Measurements from ENCODE around the gene CADM2.
"Not testable (repeated sequence)": the region's sequence is repeated elsewhere in the genome, so short reads cannot be mapped to it uniquely, and the experiment has no call there.

The CADM2 gene

GRCh38 chr3:85935171-85935570 lies 976.4 kb downstream of the CADM2 start:
- DNase-seq (ENCODE audit: low spot score) = no peak

- DNase-seq (ENCODE audit: low spot score) = peak; percentile 20
Measured at GRCh38 chr3:85939074-85939482, 980.3 kb downstream of the CADM2 start.

- no peak for DNase-seq (ENCODE audit: low spot score)
Measured at GRCh38 chr3:85950435-85950834, 991.6 kb downstream of the CADM2 start.

- DNase-seq (ENCODE audit: low spot score) = no peak
Measured at GRCh38 chr3:85960793-85961192, 1002.0 kb downstream of the CADM2 start.

GRCh38 chr3:85977615-85978338 lies 1019.0 kb downstream of the CADM2 start:
- DNase-seq (ENCODE audit: low spot score) = no peak

GRCh38 chr3:85979034-85979433 lies 1020.2 kb downstream of the CADM2 start:
- no peak for DNase-seq (ENCODE audit: low spot score)

- not testable (repeated sequence) for DNase-seq (ENCODE audit: low spot score)
Measured at GRCh38 chr3:85989581-85989980, 1030.8 kb downstream of the CADM2 start.

GRCh38 chr3:86029590-86029989 lies 1070.8 kb downstream of the CADM2 start:
- no peak for DNase-seq (ENCODE audit: low spot score)

- no peak for DNase-seq (ENCODE audit: low spot score)
Measured at GRCh38 chr3:86037916-86038315, 1079.1 kb downstream of the CADM2 start.

- DNase-seq (ENCODE audit: low spot score) = no peak
Measured at GRCh38 chr3:86046436-86047136, 1087.8 kb downstream of the CADM2 start.

- no peak for DNase-seq (ENCODE audit: low spot score)
Measured at GRCh38 chr3:86047161-86047560, 1088.4 kb downstream of the CADM2 start.

- DNase-seq (ENCODE audit: low spot score) = no peak
Measured at GRCh38 chr3:86051058-86051457, 1092.3 kb downstream of the CADM2 start.

- no peak for DNase-seq (ENCODE audit: low spot score)
Measured at GRCh38 chr3:86056032-86056431, 1097.2 kb downstream of the CADM2 start.

GRCh38 chr3:86056962-86057361 lies 1098.2 kb downstream of the CADM2 start:
- DNase-seq (ENCODE audit: low spot score) = no peak

- DNase-seq (ENCODE audit: low spot score) = no peak
Measured at GRCh38 chr3:86073799-86074198, 1115.0 kb downstream of the CADM2 start.

- no peak for DNase-seq (ENCODE audit: low spot score)
Measured at GRCh38 chr3:86087160-86087871, 1128.5 kb downstream of the CADM2 start.

GRCh38 chr3:86104154-86104553 lies 1145.4 kb downstream of the CADM2 start:
- no peak for DNase-seq (ENCODE audit: low spot score)

GRCh38 chr3:86109434-86109833 lies 1150.6 kb downstream of the CADM2 start:
- no peak for DNase-seq (ENCODE audit: low spot score)
